G401.6 (cell line): ENCODE results near the gene PANX3.

Experiments
- FAIRE-seq: peaks from 2 replicates; lab custom pipeline; 2012; peaks lifted over from hg19 to GRCh38; lab: Jason Lieb, UNC

Gene PANX3

DNA sequence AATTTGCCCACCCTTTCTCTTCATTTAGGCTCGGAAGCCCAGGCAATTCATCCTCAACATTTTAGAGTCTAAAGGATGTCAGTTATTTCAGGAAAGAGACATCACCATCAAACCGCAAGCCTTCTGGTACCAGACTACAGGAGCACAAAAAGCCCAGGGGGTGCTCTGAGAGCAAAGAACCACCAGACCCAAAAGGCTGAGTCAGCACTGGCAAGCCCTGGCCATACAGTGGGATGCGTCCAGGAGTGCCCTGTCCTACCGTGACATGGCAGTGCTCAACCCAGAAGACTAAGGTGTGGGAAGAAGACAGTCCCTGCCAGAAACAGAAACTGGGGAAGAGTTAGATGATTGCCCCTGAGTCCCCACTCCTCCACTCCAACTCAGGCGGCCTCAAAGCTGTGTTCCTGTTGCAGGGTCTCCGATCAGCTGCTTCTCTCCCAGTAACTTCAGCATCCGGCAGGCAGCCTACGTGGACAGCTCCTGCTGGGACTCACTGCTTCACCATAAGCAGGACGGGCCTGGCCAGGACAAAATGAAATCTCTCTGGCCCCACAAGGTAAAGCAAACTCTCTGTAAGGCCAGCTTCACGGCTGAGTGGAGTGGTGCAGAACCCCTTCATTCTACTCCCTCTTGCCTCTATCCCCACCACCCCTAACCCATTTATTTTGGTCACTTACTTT is 1.5 kb downstream of the PANX3 start:
- FAIRE-seq = no peak

DNA sequence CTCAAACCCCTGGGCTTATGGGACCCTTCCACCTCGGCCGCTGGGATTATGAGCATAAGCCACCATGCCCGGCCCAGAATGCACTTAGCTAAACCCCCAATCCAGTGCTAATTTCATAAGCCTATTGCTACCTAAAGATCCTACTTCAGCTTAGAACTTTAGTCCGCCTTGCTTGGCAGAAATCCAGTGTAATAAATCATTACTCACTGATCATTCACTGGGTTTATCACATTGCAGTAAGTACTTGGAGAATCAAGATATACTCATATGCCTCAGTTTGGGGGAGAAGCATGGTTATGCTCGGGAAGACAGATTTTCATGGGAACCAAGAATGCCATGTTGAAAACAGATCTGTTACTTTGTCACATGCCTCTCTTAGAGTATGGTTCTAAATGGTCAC is 7.6 kb downstream of the PANX3 start:
- no peak for FAIRE-seq

DNA sequence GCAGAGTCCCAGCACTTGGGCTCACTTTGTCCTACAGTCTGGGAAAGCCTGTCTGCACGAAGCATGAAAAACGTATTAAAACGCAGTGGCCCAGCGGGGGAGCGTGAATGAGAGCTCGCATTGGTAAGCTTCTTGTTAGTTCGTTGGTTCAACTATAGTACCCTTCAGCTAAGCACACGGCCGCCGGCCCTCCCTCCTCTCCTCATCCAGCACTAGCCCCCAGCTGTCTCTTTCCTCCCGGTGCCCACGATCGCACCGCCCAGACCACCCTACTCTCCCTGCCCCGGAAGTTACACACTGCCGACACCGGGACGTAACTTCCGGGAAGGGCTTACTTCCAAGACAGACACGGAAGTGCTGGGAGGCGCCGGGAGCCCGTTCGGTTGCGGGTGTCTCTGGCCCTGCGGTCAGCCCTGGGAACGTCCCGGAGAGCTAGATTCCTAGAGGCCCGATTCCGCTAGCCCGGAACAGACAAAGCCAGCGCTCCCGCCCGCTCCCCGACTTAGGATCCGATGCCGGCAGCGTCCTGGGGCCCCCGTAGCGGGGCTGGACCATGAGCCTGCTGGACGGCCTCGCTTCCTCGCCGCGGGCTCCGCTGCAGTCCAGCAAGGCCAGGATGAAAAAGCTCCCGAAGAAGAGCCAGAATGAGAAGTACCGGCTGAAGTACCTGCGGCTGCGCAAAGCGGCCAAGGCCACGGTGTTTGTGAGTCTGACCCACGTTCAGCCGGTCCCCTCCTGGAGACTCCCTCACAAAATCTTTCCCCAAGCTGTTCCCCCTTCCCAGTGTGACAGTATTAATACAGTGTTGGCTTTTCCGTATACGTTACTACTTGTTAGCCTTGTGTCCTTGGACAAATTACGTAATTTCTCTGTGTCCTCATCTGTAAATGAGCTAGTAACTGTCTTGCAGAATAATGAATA is 11.6 kb downstream of the PANX3 start, which contains the start of gene TBRG1:
Gene TBRG1 (plus strand): TSS at position 334 of the 921 bp plus-strand sequence. CDS start 220 bp downstream, at position 554.
- FAIRE-seq = peak; percentile 67

DNA sequence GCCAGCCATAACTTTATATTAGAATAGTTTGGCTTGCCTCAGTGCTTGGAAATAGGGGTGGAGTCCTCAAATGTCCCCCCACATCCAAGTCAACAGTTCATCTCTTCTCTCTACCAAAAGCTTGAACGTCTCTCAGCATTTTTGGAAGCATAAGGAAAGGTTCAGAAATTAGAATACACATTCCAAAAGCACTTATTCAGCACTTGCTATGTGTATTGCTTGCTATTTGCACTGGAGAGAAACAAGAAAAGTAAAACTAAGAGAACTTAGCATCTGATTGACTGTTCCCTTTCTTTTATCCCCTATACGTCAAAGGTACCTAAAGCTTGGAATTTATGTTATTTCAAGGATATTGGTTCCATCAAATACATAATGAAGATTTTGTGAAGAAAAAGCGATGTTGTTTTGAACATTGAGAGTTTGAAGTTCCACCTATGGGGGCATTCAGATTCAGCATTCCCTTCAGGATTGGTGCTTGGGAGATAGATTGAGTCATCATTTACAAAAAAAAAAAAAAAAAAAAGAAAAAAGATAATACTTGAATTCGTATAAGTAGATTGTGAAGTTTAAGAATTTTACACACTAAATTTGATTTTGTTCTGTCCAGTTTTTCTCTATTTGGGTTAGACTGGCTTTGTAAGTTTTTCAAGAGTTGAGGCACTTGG is 12.8 kb downstream of the PANX3 start:
- no peak for FAIRE-seq

DNA sequence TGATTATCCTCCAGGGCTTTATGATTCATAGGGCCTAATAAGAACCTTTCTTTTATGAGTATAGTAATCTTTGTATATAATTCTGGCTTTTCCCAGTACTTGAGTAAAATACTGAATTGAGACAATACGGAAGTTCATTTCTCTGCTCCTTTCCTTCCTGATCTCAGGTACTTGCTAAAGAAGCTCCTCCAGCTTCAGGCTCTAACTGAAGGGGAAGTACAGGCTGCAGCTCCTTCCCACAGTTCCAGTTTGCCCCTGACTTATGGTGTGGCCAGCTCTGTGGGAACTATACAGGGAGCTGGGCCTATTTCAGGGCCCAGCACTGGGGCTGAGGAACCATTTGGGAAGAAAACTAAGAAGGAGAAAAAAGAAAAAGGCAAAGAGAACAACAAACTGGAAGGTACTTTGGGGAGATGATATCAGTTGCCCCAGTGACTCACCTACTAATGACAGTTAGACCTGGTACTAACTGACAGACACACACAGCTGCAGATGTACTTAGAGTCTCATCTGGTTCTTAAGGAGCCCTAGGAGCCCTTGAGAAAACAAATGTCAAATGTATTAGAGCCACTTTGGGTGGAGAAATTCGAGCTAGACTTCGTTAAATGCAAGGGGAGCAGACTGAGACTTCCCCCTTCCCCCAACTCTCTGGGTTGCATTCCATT is 14.4 kb downstream of the PANX3 start:
- FAIRE-seq = no peak

DNA sequence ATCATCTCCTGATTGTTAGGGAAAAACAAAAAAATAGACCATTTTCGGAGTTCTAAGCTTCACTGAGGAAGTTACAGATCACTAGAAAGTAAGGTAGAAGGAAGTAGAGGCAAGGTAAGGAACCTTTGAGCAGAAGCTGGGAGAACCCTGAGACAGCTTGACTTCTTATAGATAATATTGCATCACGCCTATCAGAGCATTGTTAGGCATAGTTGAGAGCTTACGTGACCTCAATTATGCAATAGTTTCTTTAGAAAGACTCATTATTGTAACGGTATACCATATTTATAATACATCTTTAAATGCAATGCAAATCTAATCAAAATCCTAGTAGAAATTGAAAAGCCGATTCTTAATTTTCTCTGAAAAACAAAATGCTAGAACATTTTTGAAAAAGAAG is 16.3 kb downstream of the PANX3 start:
- no peak for FAIRE-seq

DNA sequence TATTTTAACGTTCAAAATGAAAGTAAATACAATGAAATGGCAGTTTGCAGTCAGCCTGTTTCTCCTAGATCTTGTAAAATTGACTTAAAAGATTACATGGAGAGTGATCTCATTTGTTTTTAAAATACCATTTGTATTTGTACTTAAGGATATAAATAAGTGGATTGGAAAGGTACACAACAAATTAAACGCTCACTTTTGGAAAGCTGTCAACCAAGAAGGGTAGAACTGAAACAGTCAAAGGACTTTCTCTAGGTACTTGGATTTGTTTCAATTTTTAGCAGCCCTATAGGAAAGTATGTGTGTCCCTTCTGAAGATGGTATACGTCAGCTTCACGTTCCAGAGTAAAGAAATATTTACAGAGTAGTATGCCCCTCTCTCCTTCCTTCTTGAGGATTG is 18.7 kb downstream of the PANX3 start:
- FAIRE-seq = no peak

DNA sequence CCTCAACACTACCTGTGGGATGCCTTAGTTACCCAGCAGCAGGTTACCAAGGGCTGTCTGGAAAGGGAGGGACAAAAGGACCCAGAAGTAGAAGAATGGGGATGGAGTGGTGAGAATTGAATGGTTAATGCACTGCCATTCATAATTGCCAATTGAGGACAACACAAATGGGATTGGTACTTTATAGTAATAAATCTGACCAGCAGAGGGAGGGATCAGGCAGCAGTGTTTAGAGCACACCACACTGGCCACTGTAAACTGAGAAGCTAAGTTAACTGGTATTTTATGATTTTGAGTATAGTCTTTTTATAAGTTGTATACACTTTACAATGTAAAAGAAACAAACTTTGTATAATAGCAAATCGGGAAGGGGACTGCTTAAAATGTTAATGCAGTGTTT is 22.1 kb downstream of the PANX3 start:
- peak; percentile 15 for FAIRE-seq

DNA sequence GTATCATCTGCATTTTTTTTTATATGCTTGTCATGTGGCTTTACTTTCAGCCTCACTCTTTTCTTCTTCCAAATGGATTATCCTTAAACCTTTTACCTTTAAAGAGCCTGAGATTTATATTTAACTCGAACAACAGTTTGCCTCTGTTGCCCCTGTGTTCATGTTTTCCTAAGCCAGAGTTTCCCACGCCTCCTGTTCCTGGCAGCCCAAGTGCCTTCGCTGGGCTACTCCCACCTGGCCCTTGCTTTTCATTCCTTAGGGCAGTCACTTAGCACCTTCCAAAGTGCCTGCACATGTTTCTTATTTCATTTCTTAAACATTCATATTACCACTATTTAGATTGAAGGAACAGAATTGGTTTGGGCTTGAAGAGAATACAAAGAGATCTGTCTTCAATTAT is 24.7 kb downstream of the PANX3 start:
- no peak for FAIRE-seq

DNA sequence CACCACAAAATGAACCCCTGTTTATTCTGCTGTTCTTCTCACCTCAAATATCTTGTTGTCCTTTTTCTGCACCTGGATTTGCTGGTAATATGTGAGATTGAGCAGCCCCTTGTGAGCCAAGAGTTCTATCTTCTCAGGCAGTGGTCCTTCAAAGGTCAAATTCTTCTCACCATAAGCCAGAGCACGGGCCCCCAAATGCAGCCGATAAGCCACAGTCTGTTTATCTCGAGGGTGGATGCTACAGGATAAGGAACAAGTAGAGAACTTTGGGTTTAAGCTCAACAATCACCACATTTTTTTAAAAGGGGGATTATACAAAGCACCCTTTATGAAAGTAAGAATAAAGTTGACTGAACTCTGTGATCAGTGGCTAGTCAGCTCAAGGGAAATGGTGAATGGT is 27.3 kb downstream of the PANX3 start:
- no peak for FAIRE-seq

DNA sequence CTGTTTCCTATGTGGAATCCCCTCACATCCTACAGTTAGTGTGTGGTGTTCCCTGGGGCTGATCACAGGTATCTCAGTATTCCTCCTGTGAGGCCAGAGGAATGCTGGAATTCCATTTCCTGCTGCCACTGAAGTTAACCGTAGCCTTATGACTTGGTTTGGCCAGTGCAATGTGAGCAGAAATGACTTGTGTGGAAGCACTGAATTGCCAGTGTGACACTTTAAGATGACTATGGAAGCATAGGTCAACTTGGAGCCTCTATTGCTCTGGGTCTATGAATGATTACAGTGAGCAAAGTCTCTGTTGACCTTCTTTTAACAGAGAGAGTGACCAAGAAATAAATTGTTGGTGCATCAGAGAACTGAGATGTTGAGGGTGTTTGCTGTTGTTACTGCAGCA is 28.0 kb downstream of the PANX3 start:
- no peak for FAIRE-seq

DNA sequence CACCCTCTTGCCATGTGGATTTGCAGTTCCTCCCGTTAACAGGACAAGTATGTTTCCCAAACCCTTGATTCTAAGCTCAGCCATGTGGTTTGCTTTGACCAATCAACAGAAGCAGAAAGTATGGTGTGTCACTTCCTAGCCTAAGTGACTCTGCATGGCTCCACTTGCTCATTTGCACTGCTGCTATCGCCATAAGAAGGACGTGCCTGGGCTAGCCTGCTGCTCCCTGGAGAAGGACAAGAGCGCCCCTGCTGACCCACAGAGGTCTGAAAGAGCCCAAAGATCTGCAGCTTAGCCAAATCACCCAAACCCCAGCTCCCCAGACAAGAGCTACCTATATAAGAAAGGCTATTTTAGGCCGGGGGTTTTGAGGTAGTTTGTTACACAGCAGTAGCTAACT is 29.4 kb downstream of the PANX3 start:
- FAIRE-seq = no peak

DNA sequence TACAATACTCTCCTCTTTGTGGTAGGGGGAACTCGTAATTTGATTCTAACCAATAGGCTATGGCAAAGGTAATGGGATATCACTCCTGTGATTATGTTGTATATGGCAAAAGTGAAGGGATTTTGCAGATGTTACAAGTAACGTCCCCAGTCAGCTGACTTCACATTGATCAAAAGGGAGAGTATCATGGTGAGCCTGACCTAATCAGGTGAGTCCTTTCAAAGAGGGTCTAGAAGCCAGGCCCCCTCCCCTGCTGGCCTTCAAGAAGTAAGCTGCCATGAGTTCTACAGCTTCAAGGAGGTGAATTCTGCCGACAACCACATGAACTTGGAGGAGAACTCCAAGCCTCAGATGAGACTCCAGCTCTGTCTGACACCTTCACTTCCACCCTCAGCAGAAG is 31.4 kb downstream of the PANX3 start:
- no peak for FAIRE-seq

DNA sequence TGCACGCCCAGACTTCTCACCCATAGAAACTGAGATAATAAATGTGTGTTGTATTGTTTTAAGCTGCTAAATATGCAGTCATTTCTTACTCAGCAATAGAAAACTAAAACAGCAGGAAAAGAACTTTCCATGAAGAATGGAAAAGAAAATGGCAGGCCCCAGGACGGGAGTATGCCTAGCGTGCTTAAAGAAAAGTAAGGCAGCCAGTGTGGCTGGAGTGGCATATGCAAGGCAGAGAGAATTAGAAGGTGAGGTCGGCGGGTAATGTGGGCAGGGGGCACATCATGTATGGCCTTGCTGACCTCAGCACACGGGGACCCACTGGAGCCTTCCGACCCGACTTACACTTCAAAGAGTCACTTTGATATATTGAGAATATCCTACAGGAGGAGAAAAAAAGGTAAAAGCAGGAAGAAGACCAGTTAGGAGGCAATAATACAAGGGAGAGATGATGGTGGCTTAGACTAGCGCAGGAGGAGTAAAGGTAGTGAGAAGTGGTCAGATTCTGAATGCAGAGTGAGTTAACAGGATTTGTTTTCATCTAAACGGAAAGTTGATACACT is 31.9 kb downstream of the PANX3 start:
- no peak for FAIRE-seq

DNA sequence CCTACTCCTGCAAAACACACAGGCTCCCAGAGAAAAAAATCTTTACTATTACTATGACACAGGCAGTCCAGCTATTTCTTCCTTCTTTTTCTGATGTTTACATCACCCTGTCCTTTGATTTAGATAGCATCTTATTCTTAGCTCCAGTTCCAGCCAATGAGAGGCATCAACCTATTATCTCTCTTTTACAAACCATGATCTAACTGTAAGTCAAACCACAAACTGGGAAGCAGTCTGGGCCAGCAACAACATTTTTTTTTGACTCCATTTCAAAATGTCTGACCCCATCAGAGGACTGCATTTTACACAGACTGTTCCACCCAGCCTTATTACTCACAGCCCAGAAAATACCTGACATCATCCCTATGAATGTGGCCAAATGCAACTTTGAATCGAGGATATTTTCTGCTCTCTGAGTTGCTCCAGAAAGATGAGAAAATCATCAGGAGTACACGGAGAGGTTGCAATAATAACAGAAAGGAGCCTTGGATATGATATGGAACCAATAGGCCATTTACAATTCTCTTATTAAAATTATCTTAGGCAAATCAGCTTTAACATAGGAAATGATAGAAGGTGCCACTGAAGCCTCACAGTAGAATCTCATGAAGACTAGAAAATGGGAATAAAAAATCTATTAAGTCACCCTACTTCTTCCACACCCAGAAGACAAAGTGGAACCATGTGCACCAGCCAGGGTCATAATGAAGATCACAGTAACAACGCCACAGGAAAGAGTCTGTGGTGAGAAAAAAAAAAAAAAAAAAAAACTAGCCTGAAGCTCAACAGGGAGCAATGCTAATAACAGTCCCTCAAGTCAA is 32.6 kb downstream of the PANX3 start:
- no peak for FAIRE-seq

DNA sequence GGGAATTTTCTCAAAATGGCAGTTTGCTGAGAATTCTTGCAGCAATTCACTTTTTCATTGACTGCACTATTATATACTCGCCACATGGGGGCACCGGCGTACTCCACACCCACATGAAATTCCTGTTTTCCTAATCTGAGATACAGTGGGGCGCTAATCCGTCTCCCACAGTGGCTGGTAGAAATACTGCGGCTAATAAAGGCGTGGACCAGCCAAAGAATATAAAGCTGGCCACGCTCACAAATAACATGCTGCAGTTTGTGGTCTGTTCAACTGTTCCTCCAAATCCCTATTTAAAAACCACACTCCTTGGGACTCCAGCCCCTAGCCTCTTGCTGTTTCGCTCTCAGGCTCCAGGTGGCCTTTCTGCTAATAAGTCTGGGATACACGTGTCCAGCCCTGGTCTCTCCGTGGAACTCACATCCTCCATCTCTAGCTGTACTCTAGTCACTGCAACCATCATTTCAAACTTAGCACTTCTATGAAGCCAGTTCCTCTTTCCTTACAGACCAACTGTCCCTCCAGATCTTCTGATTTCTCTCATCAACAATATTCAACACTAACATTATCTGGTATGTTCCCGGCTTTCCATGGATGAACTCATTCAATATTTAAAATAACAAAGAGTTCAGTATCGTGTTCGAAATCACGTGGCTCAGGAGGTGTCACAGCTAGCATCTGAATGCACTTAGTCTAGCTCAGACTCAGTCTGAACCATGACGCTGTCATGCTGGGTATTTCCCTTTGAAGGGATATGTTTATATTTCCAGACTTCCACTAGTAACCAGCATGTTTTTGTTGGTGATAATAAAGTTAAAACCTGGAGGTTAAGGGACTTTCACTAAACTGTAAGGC is 33.4 kb downstream of the PANX3 start:
- peak; percentile 85 for FAIRE-seq

DNA sequence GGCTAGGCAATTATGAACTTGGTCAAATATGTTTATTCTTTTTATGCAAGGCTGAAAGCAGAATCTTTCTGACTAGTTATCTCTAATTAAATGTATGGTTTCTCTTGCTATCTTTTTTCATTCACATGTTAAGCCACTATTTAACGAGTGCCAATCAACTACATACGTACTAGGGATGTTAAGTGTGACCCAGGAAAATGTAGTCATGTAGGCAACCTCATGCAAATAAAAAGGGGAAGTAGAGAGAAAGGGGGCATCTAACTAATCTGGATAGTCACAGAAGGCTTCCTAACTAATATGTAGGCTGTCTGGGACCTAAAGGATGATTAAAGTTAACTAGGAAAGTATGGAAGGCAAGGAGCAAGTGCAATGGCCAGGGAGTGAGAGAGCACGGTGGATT is 34.9 kb downstream of the PANX3 start:
- FAIRE-seq = no peak

DNA sequence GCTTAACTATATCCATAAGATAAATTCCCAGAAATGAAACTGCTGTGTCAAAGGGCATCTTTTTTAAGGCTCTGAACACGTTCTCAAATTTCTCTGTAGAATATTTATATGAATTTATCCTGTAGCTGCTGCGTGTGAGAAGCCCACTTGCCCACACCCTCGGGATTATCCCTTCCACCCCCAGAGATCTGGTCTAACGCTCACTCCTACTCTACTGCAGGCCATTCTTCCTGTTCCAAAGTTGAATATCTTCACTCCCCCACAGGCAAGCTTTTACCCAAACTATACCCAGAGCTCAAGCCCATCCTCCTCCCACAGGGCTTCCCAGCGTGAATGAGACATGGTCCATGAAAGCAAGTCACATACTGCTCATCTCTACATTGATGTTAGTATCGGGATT is 37.4 kb downstream of the PANX3 start:
- FAIRE-seq = no peak

DNA sequence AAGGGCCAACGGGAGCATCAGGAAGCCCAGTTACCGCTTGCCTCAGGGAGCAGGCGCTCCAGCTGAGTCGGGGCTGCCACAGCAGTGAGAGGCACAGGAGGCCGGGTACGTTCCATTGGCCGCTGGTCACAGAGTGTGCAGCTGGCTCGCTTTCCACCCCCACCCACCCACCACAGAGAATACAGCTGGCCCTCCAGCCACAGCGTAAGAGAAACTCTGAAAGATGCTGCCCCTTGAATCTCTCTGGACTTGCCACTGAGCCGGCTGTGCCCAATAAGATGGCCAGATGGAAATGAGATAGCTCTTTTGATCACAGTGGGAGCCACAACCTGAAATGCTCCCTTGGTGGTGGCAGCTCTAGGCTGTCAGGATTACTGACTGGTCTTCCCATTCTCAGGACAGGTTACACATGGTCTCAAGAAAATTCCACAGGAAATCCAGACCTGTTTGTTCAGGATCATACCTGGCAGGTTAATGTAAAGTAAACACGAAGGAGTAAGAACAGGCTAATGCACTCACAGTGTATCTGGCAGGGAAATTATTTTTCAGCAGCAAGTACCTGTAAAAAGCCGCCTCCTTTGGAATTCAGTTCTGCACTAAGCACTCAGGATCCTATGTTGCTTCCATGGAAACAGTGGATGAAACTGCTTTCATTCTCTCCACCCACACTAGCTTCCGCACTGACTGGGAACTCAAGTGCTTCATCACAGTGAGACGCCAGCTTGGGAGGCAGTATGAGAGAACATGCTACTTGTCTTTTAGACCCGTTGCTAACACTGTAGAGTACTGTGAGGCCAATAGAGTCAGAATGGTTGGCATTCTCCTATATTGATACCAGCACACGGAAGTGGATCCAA is 45.8 kb downstream of the PANX3 start:
- no peak for FAIRE-seq
